HG03039 (cell line): ENCODE results near the gene FUNDC1.
"Not testable (repeated sequence)": the region's sequence is repeated elsewhere in the genome, so short reads cannot be mapped to it uniquely, and the experiment has no call there.

Source experiments
- ATAC-seq: cut with Tn5 transposase; IDR thresholded peaks from one replicate; pipeline ENCODE4 v1.9.1; 2021; ENCODE audit warnings: mild to moderate bottlenecking, moderate library complexity; ENCODE audit not compliant: unreplicated experiment

The FUNDC1 gene, protein sequence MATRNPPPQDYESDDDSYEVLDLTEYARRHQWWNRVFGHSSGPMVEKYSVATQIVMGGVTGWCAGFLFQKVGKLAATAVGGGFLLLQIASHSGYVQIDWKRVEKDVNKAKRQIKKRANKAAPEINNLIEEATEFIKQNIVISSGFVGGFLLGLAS

DNA sequence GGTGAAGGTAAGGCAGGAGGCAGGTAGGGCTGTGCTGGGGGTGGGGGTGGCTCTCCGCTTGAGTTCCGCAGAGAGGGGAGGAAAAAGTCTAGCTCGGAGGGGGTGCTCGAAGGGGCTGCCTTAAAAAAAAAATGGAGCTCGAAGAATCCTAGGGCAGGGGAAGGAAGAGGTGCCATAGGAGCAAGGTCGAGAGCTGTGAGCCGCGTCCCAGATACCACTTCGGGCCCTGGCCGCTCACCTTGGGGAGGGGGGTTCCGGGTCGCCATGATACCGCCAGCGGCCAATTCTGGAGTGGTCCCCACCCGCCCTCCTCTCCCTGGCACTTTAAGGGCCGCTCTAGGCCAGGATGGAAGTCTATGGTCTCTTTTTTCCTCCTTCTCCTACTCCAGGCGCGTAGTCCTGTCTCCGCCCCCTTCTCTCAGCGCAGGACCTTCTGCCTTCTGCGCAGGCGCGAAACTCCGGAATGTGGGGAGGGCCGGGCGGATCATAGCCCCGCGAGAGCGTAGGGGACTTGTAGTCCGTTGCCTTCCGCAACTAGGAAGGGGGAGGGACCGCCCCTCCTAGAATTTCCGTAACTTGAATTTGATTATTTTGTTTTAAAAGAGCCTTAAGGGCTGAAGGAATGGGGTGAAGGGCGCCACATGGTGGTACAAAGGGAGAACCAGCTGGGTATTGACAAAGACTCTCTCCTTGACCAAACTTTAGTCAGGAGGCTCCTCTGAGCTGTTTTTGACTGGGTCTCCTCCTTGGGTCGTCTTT, at the start of gene FUNDC1:
Gene FUNDC1, minus strand, starts transcription at position 293 of the 759 bp plus-strand sequence. Its CDS starts 27 bp downstream, at position 266.
- ATAC-seq: peak; percentile 99

DNA sequence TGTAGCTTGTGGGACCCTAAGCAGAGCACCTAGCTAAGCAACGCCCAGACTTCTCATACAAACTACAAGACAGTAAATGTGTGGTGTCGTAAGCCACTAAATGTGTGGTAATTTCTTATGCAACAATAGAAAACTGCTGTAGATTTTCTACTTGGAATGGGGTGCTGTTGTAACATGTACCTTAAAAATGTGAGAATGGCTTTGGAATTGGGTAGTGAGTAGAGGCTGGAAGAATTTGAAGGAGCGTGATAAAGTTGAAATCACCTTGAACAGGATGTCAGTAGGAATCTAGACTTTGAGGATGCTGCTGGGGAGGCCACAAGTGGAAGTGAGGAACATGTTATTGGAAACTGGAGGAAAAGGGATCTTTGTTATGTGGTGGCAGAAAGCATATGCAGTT, 43.2 kb upstream of the FUNDC1 start:
- ATAC-seq: no peak

DNA sequence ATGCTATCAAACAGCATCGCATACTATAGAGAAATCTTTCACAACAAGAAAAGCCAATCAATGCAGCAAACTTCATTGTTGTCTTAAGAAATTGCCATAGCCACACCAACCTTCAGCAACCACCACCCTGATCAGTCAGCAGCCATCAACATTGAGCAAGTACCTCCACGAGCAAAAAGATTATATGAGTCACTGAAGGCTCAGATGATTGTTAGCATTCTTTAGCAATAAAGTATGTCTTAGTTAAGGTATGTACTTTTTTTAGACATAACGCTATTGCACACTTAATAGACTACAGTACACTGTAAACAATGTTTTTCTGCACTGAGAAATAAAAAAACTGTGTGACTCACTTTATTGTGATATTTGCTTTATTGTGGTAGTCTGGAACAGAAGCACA, 37.8 kb upstream of the FUNDC1 start:
- no peak for ATAC-seq

DNA sequence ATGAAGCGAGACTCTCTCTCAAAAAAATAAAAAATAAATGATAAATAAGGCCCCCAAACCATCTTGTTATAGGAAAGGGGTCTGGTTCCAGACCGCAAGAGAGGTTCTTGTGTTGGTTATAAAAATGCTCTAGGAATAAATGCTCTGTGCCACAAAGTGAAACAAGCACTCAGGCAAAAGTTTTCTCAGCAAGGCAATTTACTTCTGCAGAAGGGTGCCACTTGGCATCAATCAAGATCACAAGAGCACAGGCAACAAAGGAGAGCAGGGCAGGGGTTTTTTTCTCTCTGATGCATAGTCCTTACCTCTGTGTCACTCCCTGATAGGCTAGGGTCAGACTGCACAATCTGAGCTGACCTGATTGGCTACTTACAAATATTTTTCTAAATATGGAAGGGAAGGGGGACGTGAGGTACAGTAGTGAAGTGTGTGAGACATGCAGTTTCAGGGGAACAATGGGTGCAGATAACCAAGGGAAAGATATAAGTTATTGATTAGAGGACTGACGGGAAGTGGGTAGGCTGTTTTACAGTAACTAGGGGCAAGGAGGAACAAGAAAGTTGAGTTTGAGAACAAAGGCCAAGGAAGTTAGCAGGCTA, 29.8 kb upstream of the FUNDC1 start:
- no peak for ATAC-seq

DNA sequence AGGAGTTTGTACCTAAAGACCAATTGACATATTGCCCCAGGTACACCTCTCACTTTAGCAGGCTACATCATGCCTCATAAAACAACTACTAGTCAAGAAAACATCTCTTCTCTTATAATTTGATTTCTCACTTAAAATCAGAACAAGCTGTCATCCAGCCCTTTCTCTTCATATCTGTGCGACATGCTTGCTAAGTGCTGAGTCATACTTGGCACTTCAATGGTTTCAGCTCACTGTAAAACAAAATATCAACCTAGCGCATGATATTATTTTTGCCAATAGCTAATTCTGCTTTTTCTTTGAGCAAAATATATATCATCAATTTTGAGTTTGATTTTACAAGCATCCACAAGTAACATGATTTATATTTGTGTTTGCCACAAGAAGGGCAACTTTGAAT, 27.9 kb upstream of the FUNDC1 start:
- no peak for ATAC-seq

DNA sequence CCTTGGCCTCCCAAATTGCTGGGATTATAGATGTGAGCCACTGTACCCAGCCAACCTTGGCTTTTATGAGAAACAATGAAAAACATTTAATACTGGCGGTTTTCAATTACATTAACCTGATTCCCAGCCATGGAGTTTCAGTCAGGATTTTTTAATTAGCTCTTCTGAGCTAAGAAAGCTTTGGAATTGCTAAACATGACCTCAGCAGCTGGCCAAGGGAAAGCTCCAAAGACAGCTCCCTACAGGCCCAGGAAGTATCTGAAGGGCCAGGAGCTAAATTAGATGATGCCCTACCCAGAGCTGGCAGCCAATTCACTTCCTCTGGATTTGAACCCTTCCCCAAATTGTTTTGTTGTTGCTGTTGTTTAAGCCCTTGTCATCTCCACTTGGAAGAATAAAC, 26.5 kb upstream of the FUNDC1 start:
- no peak for ATAC-seq

DNA sequence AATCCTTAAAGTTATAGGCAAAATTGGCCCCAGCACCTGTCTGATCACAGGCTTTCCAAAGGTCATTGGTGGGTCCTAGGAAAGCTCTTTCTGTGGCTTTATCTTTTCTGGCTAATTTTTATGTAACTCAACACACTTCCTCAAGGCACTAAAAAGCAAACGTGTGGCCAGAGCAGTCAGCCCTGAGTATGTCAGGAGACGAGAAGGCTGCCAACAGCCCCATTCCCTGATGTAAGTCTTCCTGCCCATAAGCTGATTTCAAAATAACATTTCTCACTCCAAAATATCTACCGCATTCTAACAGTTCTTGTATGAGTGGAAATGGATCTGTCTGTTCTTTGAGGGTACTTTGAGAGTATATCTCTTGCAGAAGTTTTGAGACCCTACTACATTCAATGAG, 25.5 kb upstream of the FUNDC1 start:
- ATAC-seq: no peak

DNA sequence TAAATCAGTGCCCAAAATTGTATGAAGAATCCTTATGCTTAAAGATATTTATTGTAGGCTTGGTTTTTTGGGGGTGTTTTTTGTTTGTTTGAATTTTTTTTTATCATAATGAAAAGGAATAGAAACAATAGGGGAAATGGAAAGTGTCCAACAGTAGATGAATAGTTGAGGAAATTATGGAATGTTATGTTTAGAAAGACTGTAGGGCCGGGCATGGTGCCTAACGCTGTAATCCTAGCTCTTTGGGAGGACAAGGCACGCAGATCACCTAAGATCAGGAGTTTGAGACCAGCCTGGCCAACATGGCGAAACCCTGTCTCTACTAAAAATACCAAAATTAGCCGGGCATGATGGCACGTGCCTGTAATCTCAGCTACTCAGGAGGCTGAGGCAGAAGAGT, 19.2 kb upstream of the FUNDC1 start:
- not testable (repeated sequence) for ATAC-seq

DNA sequence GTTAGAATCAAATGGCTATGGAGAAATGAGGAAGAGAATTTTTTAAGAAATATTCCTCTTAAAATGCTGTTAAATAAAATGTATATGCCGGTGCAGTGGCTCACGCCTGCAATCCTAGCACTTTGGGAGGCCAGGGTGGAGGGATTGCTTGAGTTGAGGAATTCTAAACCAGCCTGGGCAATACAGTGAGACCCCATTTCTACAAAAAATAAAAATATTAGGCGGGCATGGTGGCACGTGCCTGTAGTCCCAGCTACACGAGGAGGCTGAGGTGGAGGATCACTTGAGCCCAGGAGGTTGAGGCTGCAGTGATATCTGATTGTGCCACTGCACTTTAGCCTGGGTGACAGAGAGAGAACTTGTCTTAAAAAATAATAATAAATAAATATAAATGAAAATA, 7.9 kb upstream of the FUNDC1 start:
- no peak for ATAC-seq

DNA sequence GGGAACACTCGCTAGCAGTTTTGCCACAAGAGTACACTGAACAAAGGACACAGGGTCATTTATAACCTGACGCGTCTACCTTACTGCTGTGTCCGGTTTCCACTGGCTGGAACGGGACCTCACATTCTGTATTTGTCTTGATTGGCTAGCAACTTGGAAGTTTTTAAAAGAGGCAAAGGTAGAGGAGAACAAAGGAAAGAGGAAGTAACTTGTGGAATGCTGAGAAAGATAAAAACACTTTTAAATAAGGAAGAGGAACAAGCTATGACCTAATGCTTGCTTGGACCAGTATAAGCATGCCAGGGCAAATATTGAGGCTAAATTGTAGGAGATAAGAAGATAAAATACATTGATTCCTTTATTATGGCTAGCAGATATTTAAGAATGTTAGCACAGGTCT, 2.8 kb upstream of the FUNDC1 start:
- ATAC-seq: not testable (repeated sequence)

DNA sequence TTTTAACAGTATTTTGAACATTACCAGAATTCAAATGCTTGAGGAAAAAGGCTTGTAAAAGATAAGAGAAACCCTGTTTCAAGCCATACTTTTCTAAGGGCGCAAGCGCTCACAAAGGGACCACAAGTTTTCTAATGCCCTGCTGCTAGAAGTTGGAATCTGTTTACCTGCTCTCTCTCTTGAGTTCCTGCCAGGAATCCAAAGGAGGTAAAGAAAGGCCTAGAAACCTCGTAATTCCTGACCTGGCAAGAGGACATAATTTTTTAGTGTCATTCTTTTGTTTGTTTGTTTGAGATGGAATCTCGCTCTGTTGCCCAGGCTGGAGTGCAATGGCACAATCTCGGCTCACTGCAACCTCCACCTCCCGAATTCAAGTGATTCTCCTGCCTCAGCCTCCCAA, 1.4 kb upstream of the FUNDC1 start:
- ATAC-seq: no peak

DNA sequence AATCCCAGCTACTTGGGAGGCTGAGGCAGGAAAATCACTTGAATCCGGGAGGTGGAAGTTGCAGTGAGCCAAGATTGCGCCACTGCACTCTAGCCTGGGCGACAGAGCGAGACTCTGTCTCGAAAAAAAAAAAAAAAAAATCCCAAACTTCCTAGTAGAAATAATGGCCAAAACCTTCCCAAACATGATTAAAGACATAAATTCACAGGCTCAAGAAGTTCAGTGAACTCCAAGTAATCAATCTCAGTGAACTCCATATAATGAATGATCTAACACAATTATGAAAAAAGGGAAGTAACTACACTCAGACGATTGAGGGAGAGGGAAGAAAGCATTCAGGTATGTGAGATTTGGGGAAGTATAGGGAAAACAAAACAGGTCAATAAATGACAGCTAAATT, 6.5 kb downstream of the FUNDC1 start:
- ATAC-seq: no peak

DNA sequence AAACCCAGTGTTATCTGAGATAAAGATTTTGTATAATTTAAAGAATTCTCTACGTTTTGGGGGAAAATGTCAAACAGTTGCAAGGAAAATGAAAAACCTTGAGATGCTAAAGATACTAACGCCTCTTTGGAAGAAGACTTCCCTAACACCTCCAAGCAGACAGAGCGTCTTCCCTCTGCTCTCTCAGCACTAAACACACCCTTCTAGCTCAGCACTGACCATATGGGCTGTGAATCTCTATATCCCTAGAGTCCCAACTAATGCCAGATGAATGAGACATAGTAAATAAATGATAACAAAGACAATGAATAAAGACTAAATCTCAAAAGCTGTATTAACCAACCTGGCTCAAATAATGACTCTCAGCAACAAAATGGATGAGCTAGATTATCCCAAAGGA, 13.3 kb downstream of the FUNDC1 start:
- ATAC-seq: no peak

DNA sequence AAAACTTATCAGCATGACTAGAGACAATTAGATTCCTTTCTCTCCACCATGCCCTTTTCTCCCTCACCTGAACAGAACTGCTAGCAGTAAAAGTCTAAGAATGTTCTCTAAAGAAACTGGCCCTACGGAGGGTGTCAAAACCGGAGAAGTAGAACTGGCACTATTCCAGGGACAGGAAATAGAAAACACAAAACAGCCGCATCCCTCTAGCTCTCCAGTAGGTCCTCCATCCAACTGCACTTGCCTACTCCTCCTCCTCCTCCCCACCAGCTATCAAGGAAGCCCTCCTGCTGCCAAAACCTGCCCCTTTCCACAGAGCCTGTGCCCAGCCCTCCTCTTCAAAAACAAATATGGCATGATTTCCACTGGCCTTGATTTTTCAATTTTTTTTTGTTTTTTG, 28.4 kb downstream of the FUNDC1 start:
- no peak for ATAC-seq

DNA sequence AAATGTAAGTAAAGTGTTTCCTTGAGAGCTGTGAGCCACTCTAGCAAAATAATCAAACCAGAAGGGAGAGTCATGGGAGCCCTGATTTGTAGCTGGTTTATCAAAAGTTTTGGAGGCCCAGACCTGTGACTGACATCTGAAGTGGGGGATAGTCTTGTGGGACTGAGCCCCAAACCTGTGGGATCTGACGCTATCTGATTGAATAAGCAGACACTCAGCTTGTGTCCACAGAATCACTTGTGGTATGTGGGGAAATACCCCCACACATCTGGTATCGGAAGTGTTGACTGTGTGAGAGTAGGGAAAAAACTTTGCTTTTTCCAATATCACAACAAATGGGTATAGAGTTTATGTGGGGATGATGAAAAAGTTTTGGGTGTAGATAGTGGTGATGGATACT, 35.4 kb downstream of the FUNDC1 start:
- no peak for ATAC-seq

DNA sequence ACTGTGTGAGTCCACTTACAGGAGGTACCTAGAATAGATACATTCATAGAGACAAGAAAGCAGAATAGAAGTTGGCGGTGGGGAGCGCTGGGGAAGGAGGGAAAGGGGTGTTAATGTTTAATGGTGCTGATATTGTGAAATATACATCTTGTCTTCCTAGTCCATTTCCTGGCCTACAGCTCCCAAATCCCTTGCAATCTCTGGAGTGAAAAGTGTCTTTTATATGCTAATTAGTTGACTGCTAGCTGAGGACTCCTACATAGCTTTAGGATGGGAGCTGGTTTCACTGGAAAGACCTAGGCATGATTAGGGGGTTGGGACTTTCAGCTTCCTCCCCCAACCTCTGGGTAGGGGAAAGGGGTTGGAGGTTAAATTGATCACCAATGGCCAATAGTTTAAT, 36.0 kb downstream of the FUNDC1 start:
- ATAC-seq: no peak

DNA sequence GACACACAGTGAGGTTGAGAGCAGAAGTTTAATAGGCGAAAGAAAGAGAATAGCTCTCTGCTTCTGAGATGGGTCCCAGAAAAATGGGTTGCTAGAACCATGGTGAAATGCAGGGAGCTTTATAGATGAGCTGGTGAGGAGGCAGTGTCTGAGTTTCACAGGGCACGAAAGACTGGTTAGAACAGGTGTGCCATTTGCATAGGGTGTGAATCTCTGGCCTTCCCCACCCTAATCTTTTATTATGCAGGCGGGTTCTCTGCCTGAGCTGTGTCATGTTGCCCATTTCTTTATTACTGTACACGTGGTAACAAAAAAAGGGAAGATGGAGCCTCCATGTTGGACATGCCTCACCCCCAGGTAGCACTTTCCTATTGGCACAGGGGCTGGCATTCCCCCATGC, 39.1 kb downstream of the FUNDC1 start:
- ATAC-seq: no peak

DNA sequence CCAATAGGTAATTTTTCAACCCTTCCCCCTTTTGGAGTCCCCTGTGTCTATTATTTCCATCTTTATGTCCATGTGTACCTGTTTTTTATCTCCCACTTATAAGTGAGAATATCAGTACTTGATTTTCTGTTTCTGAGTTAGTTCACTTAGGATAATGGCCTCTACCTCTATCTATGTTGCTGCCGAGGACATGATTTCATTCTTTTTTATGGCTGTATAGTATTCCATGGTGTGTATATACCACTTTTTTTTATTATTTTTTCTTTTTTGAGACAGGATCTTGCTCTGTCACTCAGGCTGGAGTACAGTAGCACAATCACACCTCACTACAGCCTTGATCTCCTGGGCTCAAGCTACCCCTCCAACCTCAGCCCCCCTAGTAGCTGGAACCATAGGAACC, 47.6 kb downstream of the FUNDC1 start:
- no peak for ATAC-seq

DNA sequence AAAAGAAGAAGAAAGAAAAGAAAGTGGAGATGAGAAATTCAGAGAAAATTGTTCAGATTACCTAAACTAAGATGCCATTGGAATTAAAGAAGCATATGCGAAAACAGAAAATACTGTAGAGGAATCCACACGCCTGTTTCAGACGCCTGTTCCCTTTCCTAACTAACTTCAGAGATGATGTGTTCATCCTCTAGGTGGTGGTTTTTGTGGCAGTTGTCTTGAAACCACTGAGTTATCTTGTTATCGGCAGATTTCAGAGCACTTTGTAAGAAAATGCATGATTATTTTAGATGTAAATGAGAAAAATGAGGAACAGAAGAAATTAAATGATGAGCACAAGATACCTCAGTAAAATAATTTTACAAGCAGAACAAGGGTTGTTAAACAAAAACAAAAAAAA, 48.3 kb downstream of the FUNDC1 start:
- ATAC-seq: no peak

DNA sequence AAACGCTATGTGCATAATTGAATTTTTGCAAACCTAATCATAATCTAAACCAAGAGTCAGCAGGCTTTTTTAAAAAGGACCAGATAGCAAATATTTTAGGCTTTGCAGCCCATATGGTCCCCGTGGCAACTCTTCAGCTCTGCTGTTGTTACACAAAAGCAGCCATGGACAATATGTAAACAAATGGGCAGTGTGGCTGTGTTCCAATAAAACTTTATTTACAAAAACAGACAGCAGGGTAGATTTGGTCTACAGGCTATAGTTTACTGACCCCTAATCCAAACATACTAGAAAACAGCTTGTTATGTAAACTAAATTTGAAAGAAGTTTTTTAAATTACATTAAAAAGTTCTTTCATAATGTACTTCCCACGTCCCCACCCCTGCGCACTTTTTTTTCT, 53.1 kb downstream of the FUNDC1 start:
- no peak for ATAC-seq

DNA sequence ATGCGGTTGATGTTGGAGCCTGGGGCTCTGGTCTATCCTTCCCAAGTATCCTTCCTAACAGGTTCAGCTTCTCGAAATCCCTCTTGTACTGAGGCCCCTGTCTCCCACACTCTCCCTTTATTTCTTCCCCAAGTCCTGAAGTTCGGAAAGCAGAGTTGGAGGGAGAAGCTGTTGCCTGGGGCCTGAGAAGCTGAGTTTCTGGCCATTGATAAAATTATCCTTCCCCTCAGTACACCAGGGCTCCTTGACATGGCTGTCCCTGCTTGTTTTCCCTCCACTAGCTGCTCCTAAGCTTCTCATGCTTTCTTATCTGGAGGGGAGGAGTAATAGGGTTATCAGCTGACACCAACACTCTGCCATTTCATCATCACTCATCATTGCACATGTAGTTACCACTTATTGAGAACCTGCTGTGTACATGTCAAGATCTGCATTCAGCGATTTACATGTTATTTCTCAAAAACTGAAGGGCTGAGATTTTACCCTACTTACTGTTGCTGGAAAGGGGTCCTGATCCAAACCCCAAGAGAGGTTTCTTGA, 58.0 kb downstream of the FUNDC1 start:
- no peak for ATAC-seq

DNA sequence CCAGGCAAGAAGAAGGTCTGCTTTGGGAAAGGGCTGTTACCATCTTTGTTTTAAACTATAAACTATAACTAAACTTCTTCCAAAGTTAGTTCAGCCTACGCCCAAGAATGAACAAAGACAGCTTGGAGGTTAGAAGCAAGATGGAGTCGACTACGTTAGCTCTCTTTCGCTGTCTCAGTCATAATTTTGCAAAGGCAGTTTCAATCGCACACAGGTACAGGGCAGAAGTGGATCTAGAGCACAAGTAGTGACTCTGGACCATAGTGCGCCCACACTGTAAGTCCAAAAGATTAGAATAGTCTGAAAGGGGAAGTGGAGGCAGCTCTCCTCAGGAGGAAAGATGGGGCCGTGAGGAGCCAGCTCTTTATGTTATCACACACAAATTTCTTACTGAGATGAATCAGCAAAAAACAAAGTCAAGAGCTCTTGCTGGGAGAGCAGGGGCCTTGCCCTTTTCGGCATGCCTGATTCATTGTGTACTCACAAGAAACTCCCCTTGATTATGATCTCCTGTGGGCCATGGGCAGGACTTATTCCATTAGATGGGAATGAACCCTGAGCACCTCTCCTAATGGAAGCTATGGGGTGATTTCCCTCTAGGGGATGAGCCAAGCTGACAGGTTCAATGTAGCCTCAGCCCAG, 58.6 kb downstream of the FUNDC1 start:
- ATAC-seq: no peak
